HepG2 (cell line): Measurements from ENCODE around the gene ZNF524. TPM values are rescaled to one million over a fixed set of nuclear protein-coding genes. Genes with fewer than 3 reads are reported as not detected.

Experiments
- AGO1 ChIP-seq: fragments of 200-400 bp; formaldehyde crosslinking; IDR thresholded peaks from 2 replicates; pipeline ENCODE4 v1.6.1; 2017; ENCODE audit warnings: mild to moderate bottlenecking, low read depth, low read length, moderate library complexity; ENCODE audit not compliant: poor library complexity, severe bottlenecking
- CBFB ChIP-seq: sonication (generic); formaldehyde crosslinking; IDR thresholded peaks from 2 replicates; pipeline ENCODE4 v1.4.0; 2020; ENCODE audit warnings: missing genetic modification reagents
- EHMT2 ChIP-seq: fragments of 200-600 bp; sonication (generic); IDR thresholded peaks from 2 replicates; pipeline ENCODE4 v1.7.0; 2017; ENCODE audit warnings: antibody characterized with exemption, low read depth, low read length, borderline replicate concordance
- ELF4 ChIP-seq: sonication (generic); formaldehyde crosslinking; IDR thresholded peaks from 2 replicates; pipeline ENCODE4 v1.5.0; 2020; ENCODE audit warnings: missing genetic modification reagents, mild to moderate bottlenecking, moderate library complexity, borderline replicate concordance
- FOXC1 ChIP-seq: sonication (generic); formaldehyde crosslinking; IDR thresholded peaks from 2 replicates; pipeline ENCODE4 v1.8.0; 2022; ENCODE audit warnings: mild to moderate bottlenecking, missing genetic modification reagents, borderline replicate concordance
- FOXJ3 ChIP-seq: sonication (generic); formaldehyde crosslinking; IDR thresholded peaks from 2 replicates; pipeline ENCODE4 v1.4.0; 2020; ENCODE audit warnings: missing genetic modification reagents, mild to moderate bottlenecking, borderline replicate concordance
- GATAD2A ChIP-seq: IDR thresholded peaks from 2 replicates; pipeline ENCODE4 v1.6.1; 2016
- IRF2 ChIP-seq: IDR thresholded peaks from 2 replicates; pipeline ENCODE4 v1.6.1; 2018; ENCODE audit warnings: missing genetic modification reagents, missing compliant biosample characterization
- MAFF ChIP-seq: IDR thresholded peaks from 2 replicates; pipeline ENCODE4 v1.6.1; 2011; ENCODE audit warnings: low read depth, low read length, improper control_type of control experiment
- MEF2D ChIP-seq: sonication (generic); formaldehyde crosslinking; IDR thresholded peaks from 2 replicates; pipeline ENCODE4 v1.5.1; 2020; ENCODE audit warnings: mild to moderate bottlenecking, missing genetic modification reagents
- MYPOP ChIP-seq: sonication (generic); formaldehyde crosslinking; IDR thresholded peaks from 2 replicates; pipeline ENCODE4 v1.8.1; 2023; ENCODE audit warnings: mild to moderate bottlenecking, moderate library complexity, missing genetic modification reagents
- NFE2L2 ChIP-seq: fragments of 150-350 bp; IDR thresholded peaks from 2 replicates; pipeline ENCODE4 v1.6.1; 2014; ENCODE audit warnings: low read length
- NR2F1 ChIP-seq, 2 experiments: fragments of 450-650 bp in 1 of 2; formaldehyde crosslinking in 1 of 2; IDR thresholded peaks; 2 replicates each; pipeline versions ENCODE4 v1.5.0 to v1.6.1; 2016 to 2020; ENCODE audit warnings: mild to moderate bottlenecking in 1 of 2, missing compliant biosample characterization in 1 of 2, missing genetic modification reagents in 1 of 2, moderate library complexity in 1 of 2
- TFDP1 ChIP-seq: IDR thresholded peaks from 2 replicates; pipeline ENCODE4 v1.6.1; 2016; ENCODE audit warnings: missing compliant biosample characterization, missing genetic modification reagents, borderline replicate concordance
- THRA ChIP-seq: sonication (generic); formaldehyde crosslinking; IDR thresholded peaks from 2 replicates; pipeline ENCODE4 v1.4.0; 2020; ENCODE audit warnings: missing genetic modification reagents, borderline replicate concordance
- THYN1 ChIP-seq: sonication (generic); formaldehyde crosslinking; IDR thresholded peaks from 2 replicates; pipeline ENCODE4 v1.8.1; 2023; ENCODE audit warnings: low read depth, mild to moderate bottlenecking, moderate library complexity, missing genetic modification reagents, borderline replicate concordance
- TSC22D2 ChIP-seq: sonication (generic); formaldehyde crosslinking; IDR thresholded peaks from 2 replicates; pipeline ENCODE4 v1.5.1; 2020; ENCODE audit warnings: missing genetic modification reagents, mild to moderate bottlenecking, borderline replicate concordance
- ZBTB43 ChIP-seq: sonication (generic); formaldehyde crosslinking; conservative IDR thresholded peaks from 2 replicates; pipeline ENCODE4 v1.4.0; 2020; ENCODE audit warnings: missing genetic modification reagents
- ZKSCAN5 ChIP-seq: sonication (generic); formaldehyde crosslinking; IDR thresholded peaks from 2 replicates; pipeline ENCODE4 v1.5.1; 2020; ENCODE audit warnings: mild to moderate bottlenecking, missing genetic modification reagents
- ZNF484 ChIP-seq: sonication (generic); formaldehyde crosslinking; IDR thresholded peaks from 2 replicates; pipeline ENCODE4 v1.5.1; 2020; ENCODE audit warnings: mild to moderate bottlenecking, low read depth, missing genetic modification reagents, borderline replicate concordance
- ZNF547 ChIP-seq: sonication (generic); formaldehyde crosslinking; IDR thresholded peaks from 2 replicates; pipeline ENCODE4 v1.5.1; 2020; ENCODE audit warnings: mild to moderate bottlenecking, missing genetic modification reagents
- ZNF597 ChIP-seq: sonication (generic); formaldehyde crosslinking; IDR thresholded peaks from 2 replicates; pipeline ENCODE4 v1.5.0; 2020; ENCODE audit warnings: missing genetic modification reagents
- ZNF704 ChIP-seq: sonication (generic); formaldehyde crosslinking; IDR thresholded peaks from 2 replicates; pipeline ENCODE4 v1.8.1; 2023; ENCODE audit warnings: mild to moderate bottlenecking, inconsistent platforms, moderate library complexity, missing genetic modification reagents, borderline replicate concordance
- polyA plus RNA-seq, 8 experiments: library from polyadenylated mRNA; depleted of rRNA in 3 of 8; stranded (reverse) in 7 of 8; unstranded in 1 of 8; fragments of >200 nt; fragmentation: Illumina TruSeq in 4 of 8; extraction: Trizol in 4 of 8; gene quantifications; 2 replicates each; pipeline versions ENCODE4 v1.2.1 to v1.2.3, GENCODE V29; 2011 to 2016; ENCODE audit warnings: low read depth in 4 of 8, missing spikeins in 1 of 8, mixed read lengths in 1 of 8; ENCODE audit not compliant: insufficient read depth in 1 of 8
- total RNA-seq, 5 experiments: library from RNA; depleted of rRNA; stranded (reverse); fragments of >200 nt; fragmentation: Illumina TruSeq; extraction: Trizol; gene quantifications; 2 replicates each; pipeline ENCODE4 v1.2.3, GENCODE V29; 2016; ENCODE audit warnings: low read depth in 1 of 5

The ZNF524 gene
- total and polyA plus RNA-seq, 2 of the 13 experiments (the other 11 are each of a cell fraction or from before 2014, with no cell fraction given): 3.2 to 4.6 TPM

GRCh38 chr19:55599468-55599841 is 633 bp upstream of the ZNF524 start, which contains the start of gene FIZ1 (continued):
- TF ChIP-seq FOXJ3 (CRISPR knock-in tag): 0 out of 2 replicates have a peak, but pooled peaks have one; percentile 19
- no peak for TF ChIP-seq TFDP1 (CRISPR knock-in tag)
- no peak for TF ChIP-seq EHMT2
- peak; percentile 61; the same call in 1 of the 2 replicates for TF ChIP-seq MYPOP (CRISPR knock-in tag)
- TF ChIP-seq IRF2: peak; percentile 92
- no peak for TF ChIP-seq AGO1
- TF ChIP-seq GATAD2A (CRISPR knock-in tag): no peak; the same call in 1 of the 2 replicates
- peak; percentile 9; the same call in 1 of the 2 replicates for TF ChIP-seq CBFB
- no peak for TF ChIP-seq THYN1 (CRISPR knock-in tag)
- TF ChIP-seq ZNF547: 0 out of 2 replicates have a peak, but pooled peaks have one; percentile 52
- peak; percentile 50 for TF ChIP-seq THRA (CRISPR knock-in tag)
- no peak for TF ChIP-seq NR2F1 (CRISPR knock-in tag; IDR thresholded peaks at IDR 0.05)
- no peak for TF ChIP-seq FOXC1 (CRISPR knock-in tag)
- TF ChIP-seq TSC22D2: no peak
- TF ChIP-seq ZNF704 (CRISPR knock-in tag): peak; percentile 71; the same call in 1 of the 2 replicates
- no peak for TF ChIP-seq ZNF597
- TF ChIP-seq MEF2D (CRISPR knock-in tag): no peak
- TF ChIP-seq NFE2L2: no peak
- no peak for TF ChIP-seq MAFF
- no peak; the same call in 1 of the 2 replicates for TF ChIP-seq ZBTB43 (CRISPR knock-in tag)
- TF ChIP-seq ELF4: peak; percentile 21; the same call in 1 of the 2 replicates
- TF ChIP-seq ZNF484 (CRISPR knock-in tag): no peak
- TF ChIP-seq ZKSCAN5 (CRISPR knock-in tag): no peak
